Activated naive CD8-positive, alpha-beta T cell treated with anti-CD3 and anti-CD28 coated beads, Interleukin-2, amount 10 ng/mL, durations not matched to agents 7 days and 5 days (primary cell): Measurements from ENCODE around the gene ERMP1. TPM values are rescaled to one million over a fixed set of nuclear protein-coding genes. Genes with fewer than 3 reads are reported as not detected.
"Not testable (repeated sequence)": the region's sequence is repeated elsewhere in the genome, so short reads cannot be mapped to it uniquely, and the experiment has no call there.

Source experiments
- ATAC-seq: fragments of 150-1000 bp; cut with Tn5 transposase; one replicate; pipeline ENCODE4 v1.10.0; 2021; ENCODE audit warnings: low read depth, moderate library complexity
- POLR2A ChIA-PET: fragments of 350-600 bp; sonication (Branson Sonifier 250); formaldehyde crosslinking; loops from one replicate; lab custom pipeline; 2021; ENCODE audit warnings: antibody characterized with exemption; lab: Charles Lee
- DNase-seq: peaks from one replicate; pipeline ENCODE4 v3.0.0; 2021
- H3K27ac Mint-ChIP-seq: one replicate; pipeline ENCODE4 v1.8.0; 2022; ENCODE audit warnings: mild to moderate bottlenecking, mixed read lengths
- H3K27me3 Mint-ChIP-seq: one replicate; pipeline ENCODE4 v1.8.0; 2022; ENCODE audit warnings: mild to moderate bottlenecking, moderate library complexity, mixed read lengths
- H3K36me3 Mint-ChIP-seq: one replicate; pipeline ENCODE4 v1.8.0; 2021; ENCODE audit warnings: mild to moderate bottlenecking, mixed read lengths
- H3K4me1 Mint-ChIP-seq: one replicate; pipeline ENCODE4 v1.8.0; 2021; ENCODE audit warnings: mixed read lengths
- H3K4me3 Mint-ChIP-seq: one replicate; pipeline ENCODE4 v1.8.0; 2022; ENCODE audit warnings: mild to moderate bottlenecking, moderate library complexity, mixed read lengths
- H3K9me3 Mint-ChIP-seq: one replicate; pipeline ENCODE4 v1.8.0; 2021; ENCODE audit warnings: mixed read lengths
- total RNA-seq, 2 experiments: library from RNA; stranded (reverse); gene quantifications; one replicate each; pipeline ENCODE4 v1.2.3, GENCODE V29; 2021

The ERMP1 gene, protein sequence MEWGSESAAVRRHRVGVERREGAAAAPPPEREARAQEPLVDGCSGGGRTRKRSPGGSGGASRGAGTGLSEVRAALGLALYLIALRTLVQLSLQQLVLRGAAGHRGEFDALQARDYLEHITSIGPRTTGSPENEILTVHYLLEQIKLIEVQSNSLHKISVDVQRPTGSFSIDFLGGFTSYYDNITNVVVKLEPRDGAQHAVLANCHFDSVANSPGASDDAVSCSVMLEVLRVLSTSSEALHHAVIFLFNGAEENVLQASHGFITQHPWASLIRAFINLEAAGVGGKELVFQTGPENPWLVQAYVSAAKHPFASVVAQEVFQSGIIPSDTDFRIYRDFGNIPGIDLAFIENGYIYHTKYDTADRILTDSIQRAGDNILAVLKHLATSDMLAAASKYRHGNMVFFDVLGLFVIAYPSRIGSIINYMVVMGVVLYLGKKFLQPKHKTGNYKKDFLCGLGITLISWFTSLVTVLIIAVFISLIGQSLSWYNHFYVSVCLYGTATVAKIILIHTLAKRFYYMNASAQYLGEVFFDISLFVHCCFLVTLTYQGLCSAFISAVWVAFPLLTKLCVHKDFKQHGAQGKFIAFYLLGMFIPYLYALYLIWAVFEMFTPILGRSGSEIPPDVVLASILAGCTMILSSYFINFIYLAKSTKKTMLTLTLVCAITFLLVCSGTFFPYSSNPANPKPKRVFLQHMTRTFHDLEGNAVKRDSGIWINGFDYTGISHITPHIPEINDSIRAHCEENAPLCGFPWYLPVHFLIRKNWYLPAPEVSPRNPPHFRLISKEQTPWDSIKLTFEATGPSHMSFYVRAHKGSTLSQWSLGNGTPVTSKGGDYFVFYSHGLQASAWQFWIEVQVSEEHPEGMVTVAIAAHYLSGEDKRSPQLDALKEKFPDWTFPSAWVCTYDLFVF
- total RNA-seq, result 10 to 100 TPM; 26.5 to 27.7 TPM

DNA sequence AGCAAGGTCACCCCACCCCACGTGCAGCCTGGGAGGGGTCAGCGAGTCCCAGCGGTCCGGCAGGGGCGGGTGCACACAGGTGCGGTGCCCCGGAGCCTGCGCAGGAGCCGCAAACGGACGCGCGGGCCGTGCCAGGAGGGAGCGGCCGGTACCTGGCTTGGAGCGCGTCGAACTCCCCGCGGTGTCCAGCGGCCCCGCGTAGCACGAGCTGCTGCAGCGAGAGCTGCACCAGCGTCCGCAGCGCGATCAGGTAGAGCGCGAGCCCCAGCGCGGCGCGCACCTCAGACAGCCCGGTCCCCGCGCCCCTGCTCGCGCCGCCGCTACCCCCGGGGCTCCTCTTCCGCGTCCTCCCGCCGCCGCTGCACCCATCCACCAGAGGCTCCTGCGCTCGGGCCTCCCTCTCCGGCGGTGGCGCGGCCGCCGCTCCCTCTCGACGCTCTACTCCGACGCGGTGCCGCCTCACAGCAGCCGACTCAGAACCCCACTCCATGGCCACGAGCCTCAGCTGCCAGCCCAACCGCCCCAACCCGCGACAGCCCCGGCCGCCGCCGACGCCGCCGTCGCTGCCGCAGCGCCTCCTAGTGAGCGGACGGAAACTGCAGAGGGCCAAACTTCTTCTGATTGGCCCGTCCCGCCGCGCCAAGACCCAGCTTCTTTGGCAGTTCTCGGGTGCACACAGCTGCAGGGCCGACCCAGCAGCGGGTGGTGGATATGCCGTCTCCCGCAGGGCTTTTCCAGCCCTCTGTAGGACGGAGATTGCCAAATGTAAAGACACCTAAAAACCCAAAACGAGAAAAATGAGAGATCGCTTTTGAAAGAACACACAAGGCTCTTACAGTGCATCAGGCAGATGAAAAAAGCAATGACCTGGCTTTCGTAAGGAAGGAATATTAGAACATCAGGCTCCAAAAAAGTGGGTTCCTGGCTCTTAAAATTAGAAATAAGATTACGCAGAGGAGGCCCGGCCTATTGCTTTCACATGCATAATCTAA, at the start of gene ERMP1:
Gene ERMP1, minus strand, starts transcription at position 580 of the 992 bp plus-strand sequence. Its CDS starts 90 bp downstream, at position 490.
- POLR2A ChIA-PET, result interaction anchor here (0.6 to 4.5 kb wide), 16 partner anchors 11 to 580 kb away, joined by 3 to 72 read pairs (median 4); partner anchors contain the start of genes RANBP6, RIC1 and UHRF2

DNA sequence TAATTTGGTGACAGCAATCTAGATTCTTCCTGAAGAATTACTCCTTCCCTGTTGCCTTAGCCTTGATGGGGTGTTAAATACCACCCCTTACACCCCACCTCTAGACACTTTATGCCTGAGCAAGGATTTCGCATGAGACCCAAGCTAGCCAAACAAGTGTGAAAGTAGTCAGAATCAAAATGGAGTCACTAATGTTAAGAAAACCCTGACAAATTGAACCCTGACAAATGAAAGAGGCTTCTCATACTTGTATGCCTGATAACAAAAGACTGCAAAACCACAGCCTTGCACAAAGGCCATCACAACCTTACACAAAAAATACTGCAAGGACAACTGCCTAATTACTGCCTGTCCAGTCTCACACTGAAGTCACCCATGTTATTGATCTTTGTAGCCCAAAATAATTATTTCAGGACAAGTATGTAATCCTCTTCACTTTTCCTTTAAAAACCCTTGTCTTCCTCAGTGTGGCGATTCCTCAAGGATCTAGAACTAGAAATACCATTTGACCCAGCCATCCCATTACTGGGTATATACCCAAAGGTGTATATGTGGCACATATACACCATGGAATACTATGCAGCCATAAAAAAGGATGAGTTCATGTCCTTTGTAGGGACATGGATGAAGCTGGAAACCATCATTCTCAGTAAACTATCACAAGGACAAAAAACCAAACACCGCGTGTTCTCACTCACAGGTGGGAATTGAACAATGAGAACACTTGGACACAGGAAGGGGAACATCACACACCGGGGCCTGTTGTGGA, 49.5 kb upstream of the ERMP1 start:
- H3K27me3 Mint-ChIP-seq, POLR2A ChIA-PET, H3K4me3 Mint-ChIP-seq, H3K27ac Mint-ChIP-seq, H3K36me3 Mint-ChIP-seq, H3K9me3 Mint-ChIP-seq, DNase-seq, ATAC-seq: not testable (repeated sequence)
- peaks cover 15% of the 10 kb centered on the region for H3K4me1 Mint-ChIP-seq

More for the DNA sequence above, at the start of gene ERMP1:
- peak; percentile 94 for DNase-seq
- peak within 1 kb of the TSS; percentile 85 for H3K27ac Mint-ChIP-seq
- no peaks in the 10 kb centered on the region for H3K27me3 Mint-ChIP-seq
- peak; percentile 88 for ATAC-seq
- H3K36me3 Mint-ChIP-seq, result peaks cover 19% of the 10 kb centered on the region
- H3K9me3 Mint-ChIP-seq, result no peaks in the 10 kb centered on the region
- H3K4me3 Mint-ChIP-seq, result peak within 1 kb of the TSS; percentile 92
- peaks cover 40% of the 10 kb centered on the region for H3K4me1 Mint-ChIP-seq

- peaks cover 14% of the 10 kb centered on the region for H3K36me3 Mint-ChIP-seq
- no peak overlapping the region for H3K27ac Mint-ChIP-seq
- DNase-seq, result no peak
- H3K9me3 Mint-ChIP-seq, result no peaks in the 10 kb centered on the region
- POLR2A ChIA-PET, result interaction anchor here (0.7 to 1.1 kb wide), 3 partner anchors 28 to 1008 kb away, joined by 3 read pairs; partner anchors contain the start of gene ERMP1
- H3K27me3 Mint-ChIP-seq, result no peaks in the 10 kb centered on the region
- ATAC-seq, result peak; percentile 71
- H3K4me3 Mint-ChIP-seq, result no peak overlapping the region
- peaks cover 18% of the 10 kb centered on the region for H3K4me1 Mint-ChIP-seq
Observed at GRCh38 chr9:5879419-5880181, 46.7 kb upstream of the ERMP1 start.

- ATAC-seq (no peak), DNase-seq (no peak)
- H3K9me3 Mint-ChIP-seq, result no peaks in the 10 kb centered on the region
- POLR2A ChIA-PET, result no interaction called here
- peaks cover 16% of the 10 kb centered on the region for H3K36me3 Mint-ChIP-seq
- H3K27ac Mint-ChIP-seq, result no peak overlapping the region
- H3K4me3 Mint-ChIP-seq, result no peak overlapping the region
- no peaks in the 10 kb centered on the region for H3K27me3 Mint-ChIP-seq
- peaks cover 16% of the 10 kb centered on the region for H3K4me1 Mint-ChIP-seq
Observed at GRCh38 chr9:5876711-5877110, 43.8 kb upstream of the ERMP1 start.

- peaks cover 16% of the 10 kb centered on the region for H3K36me3 Mint-ChIP-seq
- H3K27ac Mint-ChIP-seq, result no peak overlapping the region
- no peak overlapping the region for H3K4me3 Mint-ChIP-seq
- no peak for ATAC-seq
- POLR2A ChIA-PET, result no interaction called here
- H3K27me3 Mint-ChIP-seq, result no peaks in the 10 kb centered on the region
- peaks cover 16% of the 10 kb centered on the region for H3K4me1 Mint-ChIP-seq
- no peak for DNase-seq
- H3K9me3 Mint-ChIP-seq, result no peaks in the 10 kb centered on the region
Observed at GRCh38 chr9:5876026-5876425, 43.1 kb upstream of the ERMP1 start.

- H3K4me1 Mint-ChIP-seq, result peaks cover 21% of the 10 kb centered on the region
- H3K27ac Mint-ChIP-seq, result no peak overlapping the region
- no peak overlapping the region for H3K4me3 Mint-ChIP-seq
- ATAC-seq (no peak), DNase-seq (no peak)
- peaks cover 14% of the 10 kb centered on the region for H3K36me3 Mint-ChIP-seq
- H3K27me3 Mint-ChIP-seq, result no peaks in the 10 kb centered on the region
- POLR2A ChIA-PET, result no interaction called here
- no peaks in the 10 kb centered on the region for H3K9me3 Mint-ChIP-seq
Observed at GRCh38 chr9:5874048-5874447, 41.1 kb upstream of the ERMP1 start.

GRCh38 chr9:5873439-5873838, 40.5 kb upstream of the ERMP1 start:
- no peaks in the 10 kb centered on the region for H3K27me3 Mint-ChIP-seq
- no peak overlapping the region for H3K4me3 Mint-ChIP-seq
- no peak for DNase-seq
- peaks cover 21% of the 10 kb centered on the region for H3K4me1 Mint-ChIP-seq
- H3K27ac Mint-ChIP-seq, result no peak overlapping the region
- POLR2A ChIA-PET, result no interaction called here
- no peak for ATAC-seq
- no peaks in the 10 kb centered on the region for H3K9me3 Mint-ChIP-seq
- H3K36me3 Mint-ChIP-seq, result peaks cover 13% of the 10 kb centered on the region

GRCh38 chr9:5872511-5872910, 39.6 kb upstream of the ERMP1 start:
- POLR2A ChIA-PET, result interaction anchor here (0.6 kb wide), 1 partner anchor 46 kb away, joined by 4 read pairs; no protein-coding TSS in a partner anchor

DNA sequence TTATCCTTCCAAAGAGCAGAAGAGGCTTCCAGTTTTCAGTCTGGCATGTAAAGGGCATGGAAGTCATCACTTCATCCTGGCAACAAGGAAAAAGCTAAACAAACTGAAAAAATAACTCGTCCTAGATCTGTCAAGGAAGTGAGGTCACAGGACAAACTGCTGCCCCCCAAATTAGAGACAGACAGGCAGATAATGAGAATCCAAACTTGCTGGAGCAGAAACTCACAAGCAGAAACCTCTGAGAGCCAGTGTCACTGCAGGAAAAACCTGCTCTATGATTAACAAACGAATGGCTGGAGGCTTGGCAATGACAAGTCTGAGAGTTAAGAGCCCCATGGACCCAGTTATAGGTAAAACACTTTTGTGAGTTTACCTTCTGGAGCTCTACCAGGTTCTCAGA, 38.9 kb upstream of the ERMP1 start:
- POLR2A ChIA-PET, result no interaction called here
- no peaks in the 10 kb centered on the region for H3K27me3 Mint-ChIP-seq
- no peak overlapping the region for H3K4me3 Mint-ChIP-seq
- no peak for ATAC-seq
- DNase-seq, result no peak
- H3K27ac Mint-ChIP-seq, result no peak overlapping the region
- peaks cover 9% of the 10 kb centered on the region for H3K36me3 Mint-ChIP-seq
- H3K4me1 Mint-ChIP-seq, result peaks cover 21% of the 10 kb centered on the region
- no peaks in the 10 kb centered on the region for H3K9me3 Mint-ChIP-seq

More at GRCh38 chr9:5872511-5872910, 39.6 kb upstream of the ERMP1 start:
- ATAC-seq, result no peak
- peak overlapping the region; percentile 24 for H3K27ac Mint-ChIP-seq
- peaks cover 21% of the 10 kb centered on the region for H3K4me1 Mint-ChIP-seq
- no peaks in the 10 kb centered on the region for H3K27me3 Mint-ChIP-seq
- peaks cover 9% of the 10 kb centered on the region for H3K36me3 Mint-ChIP-seq
- no peaks in the 10 kb centered on the region for H3K9me3 Mint-ChIP-seq
- no peak overlapping the region for H3K4me3 Mint-ChIP-seq
- no peak for DNase-seq

- H3K27ac Mint-ChIP-seq, result no peak overlapping the region
- DNase-seq, result no peak
- peaks cover 9% of the 10 kb centered on the region for H3K36me3 Mint-ChIP-seq
- H3K4me3 Mint-ChIP-seq, result no peak overlapping the region
- H3K27me3 Mint-ChIP-seq, result no peaks in the 10 kb centered on the region
- POLR2A ChIA-PET, result no interaction called here
- no peak for ATAC-seq
- no peaks in the 10 kb centered on the region for H3K9me3 Mint-ChIP-seq
- peaks cover 16% of the 10 kb centered on the region for H3K4me1 Mint-ChIP-seq
Observed at GRCh38 chr9:5870691-5871090, 37.8 kb upstream of the ERMP1 start.

- ATAC-seq, result no peak
- no peak for DNase-seq
- H3K4me3 Mint-ChIP-seq, result no peak overlapping the region
- H3K27ac Mint-ChIP-seq, result no peak overlapping the region
- H3K9me3 Mint-ChIP-seq, result no peaks in the 10 kb centered on the region
- H3K36me3 Mint-ChIP-seq, result peaks cover 4% of the 10 kb centered on the region
- POLR2A ChIA-PET, result no interaction called here
- peaks cover 14% of the 10 kb centered on the region for H3K4me1 Mint-ChIP-seq
- no peaks in the 10 kb centered on the region for H3K27me3 Mint-ChIP-seq
Observed at GRCh38 chr9:5870020-5870339, 37.1 kb upstream of the ERMP1 start.
